Epithelial cell of esophagus (primary cell): ENCODE measurements around the gene SMIM10L1.

Experiments used
- DNase-seq: peaks from one replicate; pipeline ENCODE4 v3.0.0; 2010; ENCODE audit warnings: low read depth
- H3K4me3 ChIP-seq: 2 replicates; pipeline ENCODE4 v1.5.1; 2011; ENCODE audit warnings: mild to moderate bottlenecking, low read length, control low read depth
- TF ChIP-seq, protein P1 (sequence below): IDR thresholded peaks from 2 replicates; pipeline ENCODE4 v1.5.1; 2011; ENCODE audit warnings: low read depth, mild to moderate bottlenecking, low read length, control low read depth, inconsistent platforms; ENCODE audit not compliant: insufficient read depth; ENCODE audit errors: missing control alignments

Gene SMIM10L1

DNA sequence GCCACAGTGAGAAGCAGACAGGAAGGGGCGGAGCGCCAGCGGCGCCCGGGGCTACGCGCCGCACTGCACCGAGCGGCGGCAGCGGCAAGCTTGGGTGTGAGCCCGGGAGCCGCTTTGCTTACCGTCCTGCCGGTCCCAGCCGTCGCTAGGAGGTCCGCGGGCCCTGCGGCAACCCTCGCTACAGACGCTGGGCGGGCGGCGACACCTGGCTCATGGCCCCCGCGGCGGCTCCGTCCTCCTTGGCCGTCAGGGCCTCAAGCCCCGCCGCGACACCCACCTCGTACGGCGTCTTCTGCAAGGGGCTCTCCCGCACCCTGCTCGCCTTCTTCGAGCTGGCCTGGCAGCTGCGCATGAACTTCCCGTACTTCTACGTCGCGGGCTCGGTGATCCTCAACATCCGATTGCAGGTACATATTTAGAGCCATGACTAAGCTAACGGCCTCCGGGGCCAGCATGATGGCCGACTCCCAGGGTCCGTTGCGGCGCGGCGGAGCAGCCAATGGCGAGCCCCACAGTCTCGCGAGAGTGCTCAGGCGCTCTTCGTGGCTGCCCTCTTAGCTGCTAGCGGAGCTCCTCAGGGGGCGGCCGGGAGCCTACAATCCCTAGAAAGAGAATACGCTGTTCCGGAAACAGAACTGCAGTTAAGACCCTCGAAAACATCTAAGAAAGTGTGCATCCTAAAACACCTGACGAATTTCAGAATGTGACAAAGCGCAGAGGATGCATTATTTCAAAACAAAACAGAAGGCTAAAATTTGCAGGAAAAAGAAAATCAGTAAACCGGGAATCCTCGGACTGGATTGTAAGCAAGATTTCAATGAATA lies at the start of gene SMIM10L1:
Gene SMIM10L1, plus strand, starts transcription at position 50 of the 824 bp plus-strand sequence. Its CDS starts 163 bp downstream, at position 213.
- H3K4me3 ChIP-seq: peak within 1 kb of the TSS; percentile 81
- TF ChIP-seq, protein P1, sequence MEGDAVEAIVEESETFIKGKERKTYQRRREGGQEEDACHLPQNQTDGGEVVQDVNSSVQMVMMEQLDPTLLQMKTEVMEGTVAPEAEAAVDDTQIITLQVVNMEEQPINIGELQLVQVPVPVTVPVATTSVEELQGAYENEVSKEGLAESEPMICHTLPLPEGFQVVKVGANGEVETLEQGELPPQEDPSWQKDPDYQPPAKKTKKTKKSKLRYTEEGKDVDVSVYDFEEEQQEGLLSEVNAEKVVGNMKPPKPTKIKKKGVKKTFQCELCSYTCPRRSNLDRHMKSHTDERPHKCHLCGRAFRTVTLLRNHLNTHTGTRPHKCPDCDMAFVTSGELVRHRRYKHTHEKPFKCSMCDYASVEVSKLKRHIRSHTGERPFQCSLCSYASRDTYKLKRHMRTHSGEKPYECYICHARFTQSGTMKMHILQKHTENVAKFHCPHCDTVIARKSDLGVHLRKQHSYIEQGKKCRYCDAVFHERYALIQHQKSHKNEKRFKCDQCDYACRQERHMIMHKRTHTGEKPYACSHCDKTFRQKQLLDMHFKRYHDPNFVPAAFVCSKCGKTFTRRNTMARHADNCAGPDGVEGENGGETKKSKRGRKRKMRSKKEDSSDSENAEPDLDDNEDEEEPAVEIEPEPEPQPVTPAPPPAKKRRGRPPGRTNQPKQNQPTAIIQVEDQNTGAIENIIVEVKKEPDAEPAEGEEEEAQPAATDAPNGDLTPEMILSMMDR: no peak
- peak; percentile 98 for DNase-seq

- H3K4me3 ChIP-seq: no peak overlapping the region
- DNase-seq: no peak
- TF ChIP-seq, protein P1: no peak
These were observed 40.6 kb upstream of the SMIM10L1 start for GRCh38 chr12:11130382-11130781.

DNA sequence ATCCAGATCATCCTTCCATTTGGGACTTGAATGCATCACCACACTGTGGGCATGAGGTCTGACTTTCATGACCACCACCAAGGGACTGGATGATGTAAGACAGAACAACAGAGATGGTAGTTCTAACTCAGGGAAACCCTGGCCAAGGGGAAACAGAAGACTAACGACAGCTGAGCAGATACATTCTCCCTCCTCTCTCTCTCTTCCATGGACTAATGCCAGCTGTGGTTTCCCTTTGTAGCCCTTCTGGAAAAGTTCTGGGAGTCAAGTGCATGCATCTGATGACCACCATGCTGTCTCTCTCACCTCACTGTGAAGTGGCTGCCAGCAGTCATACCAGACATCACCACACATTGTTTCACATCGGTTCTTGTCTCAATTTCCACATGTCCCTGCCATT lies 40.0 kb upstream of the SMIM10L1 start:
- no peak overlapping the region for H3K4me3 ChIP-seq
- TF ChIP-seq, protein P1: no peak
- DNase-seq: no peak

DNA sequence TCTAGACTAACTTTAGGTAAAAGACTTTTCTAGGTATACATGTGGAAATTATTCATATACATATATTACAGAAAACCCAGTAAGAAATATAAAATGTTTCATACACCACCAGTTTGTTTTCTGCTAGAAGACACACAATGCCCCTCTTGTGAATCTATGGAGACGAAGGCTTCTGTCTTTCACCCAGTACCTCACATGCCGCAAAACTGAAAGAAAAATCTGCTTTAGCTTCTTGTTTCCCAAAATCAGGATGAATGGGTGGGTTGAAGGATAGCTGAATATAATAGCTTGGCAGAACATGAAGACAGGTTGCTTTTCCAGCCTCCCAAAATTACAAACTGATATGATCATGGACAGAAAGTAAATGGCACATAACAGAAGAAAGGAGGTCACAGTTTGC lies 37.8 kb upstream of the SMIM10L1 start:
- TF ChIP-seq, protein P1: no peak
- H3K4me3 ChIP-seq: no peak overlapping the region
- no peak for DNase-seq

DNA sequence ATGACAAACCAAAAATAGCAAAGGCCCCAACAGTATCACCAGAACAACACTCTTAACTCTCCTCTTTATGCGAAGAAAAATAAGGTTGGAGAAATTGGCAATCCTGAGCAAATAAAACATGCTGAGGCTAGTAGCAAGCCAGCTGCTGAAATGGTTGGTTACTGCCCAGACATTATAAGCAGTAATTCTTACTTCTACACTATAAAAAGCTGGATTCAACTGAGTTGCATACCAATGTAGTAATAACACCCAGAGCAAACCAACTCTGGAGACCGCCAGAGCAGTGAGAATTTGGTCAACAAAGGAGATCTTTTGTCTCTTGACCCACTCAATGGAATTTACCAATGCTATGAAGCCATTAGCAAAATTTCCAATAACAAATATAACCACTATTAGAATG lies 37.2 kb upstream of the SMIM10L1 start:
- peak; percentile 18 for DNase-seq
- TF ChIP-seq, protein P1: no peak
- H3K4me3 ChIP-seq: no peak overlapping the region

DNA sequence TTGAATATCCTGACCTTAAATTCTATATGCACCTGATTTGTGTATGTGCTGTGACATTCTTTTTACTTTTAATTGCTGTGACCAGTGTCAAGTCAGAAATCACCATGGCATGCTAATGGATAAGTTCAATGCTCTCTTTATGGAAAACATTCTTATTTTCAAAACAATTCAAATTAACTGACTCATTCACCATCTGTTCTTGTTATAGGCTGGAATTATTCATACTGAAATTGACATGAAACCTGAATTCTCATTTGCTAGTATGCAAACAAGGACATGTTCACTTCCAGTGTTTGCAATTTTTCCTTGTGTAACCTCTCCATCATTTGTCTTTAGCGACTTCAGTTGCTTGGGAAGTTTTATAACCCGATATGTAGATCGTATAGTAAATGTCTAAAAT lies 36.7 kb upstream of the SMIM10L1 start, which contains the start of gene TAS2R30:
Gene TAS2R30, minus strand, starts transcription at position 340 of the 400 bp plus-strand sequence. CDS start 400 bp downstream, outside the sequence.
- H3K4me3 ChIP-seq: no peak within 1 kb of the TSS
- TF ChIP-seq, protein P1: no peak
- no peak for DNase-seq
